NCI-H1436 treated with DMSO at 0.1 percent for 48 hours (cell line): ENCODE results near the gene UBR1.
"Not testable (repeated sequence)": the region's sequence is repeated elsewhere in the genome, so short reads cannot be mapped to it uniquely, and the experiment has no call there.

Experiments
- DNase-seq: peaks from one replicate; lab custom pipeline; 2025; lab: John Stamatoyannopoulos, UW

The UBR1 gene

DNA sequence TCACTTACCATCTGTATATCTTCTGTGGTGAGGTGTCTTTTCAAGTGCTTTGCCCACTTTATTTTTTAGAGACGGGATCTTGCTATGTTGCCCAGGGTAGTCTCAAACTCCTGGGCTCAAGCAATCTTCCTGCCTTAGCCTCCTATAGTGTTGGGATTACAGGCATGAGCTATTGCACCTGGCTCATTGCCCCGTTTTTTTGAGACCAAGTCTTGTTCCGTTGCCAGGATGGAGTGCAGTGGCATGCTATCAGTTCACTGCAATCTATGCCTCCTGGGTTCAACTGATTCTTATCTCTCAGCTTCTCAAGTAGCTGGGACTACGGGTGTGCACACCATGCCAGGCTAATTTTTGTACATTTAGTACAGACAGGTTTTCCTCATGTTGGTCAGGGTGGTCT, 132.7 kb downstream of the UBR1 start:
- no peak for DNase-seq

- DNase-seq: no peak
These were observed 134.0 kb downstream of the UBR1 start for GRCh38 chr15:42971830-42972229.

DNA sequence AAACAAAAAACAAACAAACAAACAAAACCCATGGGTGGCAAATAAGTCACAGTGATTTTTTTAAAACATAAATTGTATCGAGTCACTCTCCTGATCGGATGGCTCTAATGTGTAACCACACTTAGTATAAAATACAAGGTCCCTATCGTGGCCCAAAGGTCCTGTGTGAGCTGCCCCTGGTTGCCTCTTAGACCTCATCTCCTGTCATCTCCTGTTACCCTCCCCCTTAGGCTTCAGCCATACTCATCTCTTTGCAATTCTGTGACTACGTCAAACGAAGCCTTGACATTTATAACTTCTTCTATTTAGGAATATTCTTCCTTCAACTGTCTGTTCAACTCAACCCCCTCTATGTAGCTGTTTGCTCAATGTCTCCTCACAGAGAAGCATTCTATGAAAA, 141.4 kb downstream of the UBR1 start:
- DNase-seq: no peak

GRCh38 chr15:42955518-42955917, 150.3 kb downstream of the UBR1 start:
- no peak for DNase-seq

DNA sequence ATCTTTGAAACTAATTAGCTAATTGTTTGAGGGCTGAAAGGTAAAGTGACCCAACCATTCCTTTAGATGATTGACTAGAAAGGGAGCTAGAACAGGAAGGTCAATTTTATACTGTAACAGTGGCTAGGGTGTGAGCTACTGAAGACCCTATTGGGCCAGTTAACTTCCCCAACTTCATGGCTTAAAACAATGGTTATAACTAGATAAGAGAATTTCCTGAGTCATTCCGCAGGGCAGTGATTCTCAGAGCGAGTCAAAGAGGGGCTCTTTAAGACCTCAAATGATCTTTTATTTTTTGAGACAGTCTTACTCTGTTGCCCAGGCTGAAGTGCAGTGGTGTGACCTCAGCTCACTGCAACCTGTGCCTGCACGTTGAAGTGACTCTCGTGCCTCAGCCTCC, 151.5 kb downstream of the UBR1 start:
- DNase-seq: no peak

- not testable (repeated sequence) for DNase-seq
These were observed 156.9 kb downstream of the UBR1 start for GRCh38 chr15:42948898-42949297.

- no peak for DNase-seq
These were observed 165.3 kb downstream of the UBR1 start for GRCh38 chr15:42940527-42940926.

DNA sequence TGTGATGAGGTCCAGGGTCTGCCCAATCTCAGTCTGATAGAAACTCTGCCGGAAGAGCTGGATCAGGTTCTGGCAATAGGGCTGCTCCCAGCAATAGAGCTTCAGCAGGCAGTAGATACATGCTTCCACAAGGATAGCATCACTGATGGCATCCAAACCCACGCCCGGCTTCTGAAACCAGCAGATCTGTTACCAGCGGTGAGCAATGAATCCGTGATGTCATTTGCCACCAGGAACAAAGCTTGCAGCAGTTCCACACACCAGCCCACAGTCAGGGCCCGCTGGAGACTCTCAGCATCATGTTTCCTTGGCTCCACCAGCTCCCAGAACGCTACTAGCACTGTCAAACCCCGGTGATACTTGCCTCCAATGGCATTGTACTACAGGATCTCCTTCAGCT, 166.0 kb downstream of the UBR1 start:
- DNase-seq: no peak

DNA sequence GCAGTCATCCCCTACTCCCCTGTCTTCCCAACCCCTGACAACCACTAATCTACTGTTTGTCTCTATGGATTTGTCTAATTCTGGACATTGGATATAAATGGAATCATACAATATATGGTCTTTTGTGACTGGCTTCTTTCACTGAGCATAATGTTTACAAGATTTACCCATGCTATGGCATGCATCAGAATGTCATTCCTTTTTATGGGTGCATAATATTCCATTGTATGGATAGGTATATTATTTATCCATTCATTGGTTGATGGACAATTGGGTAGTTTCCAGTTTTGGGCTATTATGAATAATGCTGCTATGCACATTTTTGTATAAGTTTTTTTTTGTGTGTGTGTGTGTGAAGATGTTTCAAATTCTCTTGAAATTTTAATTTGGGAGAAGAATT, 168.7 kb downstream of the UBR1 start:
- no peak for DNase-seq

DNA sequence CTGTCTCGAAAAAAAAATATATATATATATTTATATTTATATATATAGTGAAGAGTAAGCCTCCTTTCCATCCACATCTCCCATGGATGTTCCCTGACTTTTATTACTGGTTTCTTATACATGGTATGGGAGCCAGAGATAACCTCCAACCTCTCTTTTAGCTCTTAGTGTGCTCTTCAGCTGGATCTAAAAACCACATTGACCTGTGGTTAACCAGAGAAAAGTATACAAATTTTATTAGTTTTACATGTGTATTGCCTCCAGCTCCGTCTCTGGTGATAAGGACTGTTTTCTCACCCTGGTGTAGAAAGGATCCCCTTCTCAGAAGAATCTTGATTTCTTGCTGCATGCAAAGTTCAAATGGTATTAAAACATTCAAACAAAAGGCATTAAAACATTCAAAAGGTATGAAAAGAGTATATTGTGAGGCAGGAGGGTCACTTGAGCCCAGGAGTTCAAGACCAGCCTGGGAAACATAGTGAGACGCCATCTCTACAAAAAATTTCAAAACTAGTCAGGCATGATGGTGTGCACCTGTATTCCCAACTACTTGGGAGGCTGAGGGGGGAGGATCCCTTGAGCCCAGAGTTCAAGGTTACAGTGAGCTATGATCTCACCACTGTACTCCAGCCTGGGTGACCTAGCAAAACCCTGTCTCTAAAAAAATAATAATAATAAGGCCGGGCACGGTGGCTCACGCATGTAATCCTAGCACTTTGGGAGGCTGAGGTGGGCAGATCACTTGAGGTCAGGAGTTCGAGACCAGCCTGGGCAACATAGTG, 171.8 kb downstream of the UBR1 start:
- no peak for DNase-seq

- DNase-seq: no peak
These were observed 172.9 kb downstream of the UBR1 start for GRCh38 chr15:42932833-42933515.

- DNase-seq: no peak
These were observed 173.9 kb downstream of the UBR1 start for GRCh38 chr15:42931702-42932486.

DNA sequence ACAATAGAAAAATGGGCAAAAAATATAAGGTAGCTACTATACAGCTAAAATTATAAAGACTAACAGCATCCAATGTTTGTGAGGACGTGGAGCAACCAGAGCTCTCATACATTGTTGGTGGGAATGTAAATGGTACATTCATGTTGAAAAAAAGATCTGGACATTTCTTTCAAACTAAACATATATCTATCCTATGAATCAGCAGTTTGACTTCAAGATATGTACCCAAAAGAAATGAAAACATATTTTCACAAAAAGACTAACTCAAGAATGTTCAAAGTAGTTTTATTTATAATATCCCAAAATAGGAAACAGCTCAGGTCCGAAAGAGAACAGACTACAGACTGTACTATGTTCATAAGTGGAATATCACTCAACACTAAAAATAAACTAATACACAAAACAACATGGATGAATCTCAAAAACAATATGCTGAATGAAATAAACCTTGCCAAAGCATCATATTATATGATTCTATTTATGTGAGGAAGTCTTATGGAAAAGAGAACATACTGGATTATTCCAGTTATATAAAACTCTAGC, 176.5 kb downstream of the UBR1 start:
- DNase-seq: no peak

- DNase-seq: no peak
These were observed 184.5 kb downstream of the UBR1 start for GRCh38 chr15:42921342-42921731.

GRCh38 chr15:42920519-42921341, 185.1 kb downstream of the UBR1 start, which contains the start of gene TTBK2:
TSS of gene TTBK2 (minus strand) at chr15:42920778. CDS start at chr15:42878617, 42,161 bp downstream.
- DNase-seq: peak; percentile 94

DNA sequence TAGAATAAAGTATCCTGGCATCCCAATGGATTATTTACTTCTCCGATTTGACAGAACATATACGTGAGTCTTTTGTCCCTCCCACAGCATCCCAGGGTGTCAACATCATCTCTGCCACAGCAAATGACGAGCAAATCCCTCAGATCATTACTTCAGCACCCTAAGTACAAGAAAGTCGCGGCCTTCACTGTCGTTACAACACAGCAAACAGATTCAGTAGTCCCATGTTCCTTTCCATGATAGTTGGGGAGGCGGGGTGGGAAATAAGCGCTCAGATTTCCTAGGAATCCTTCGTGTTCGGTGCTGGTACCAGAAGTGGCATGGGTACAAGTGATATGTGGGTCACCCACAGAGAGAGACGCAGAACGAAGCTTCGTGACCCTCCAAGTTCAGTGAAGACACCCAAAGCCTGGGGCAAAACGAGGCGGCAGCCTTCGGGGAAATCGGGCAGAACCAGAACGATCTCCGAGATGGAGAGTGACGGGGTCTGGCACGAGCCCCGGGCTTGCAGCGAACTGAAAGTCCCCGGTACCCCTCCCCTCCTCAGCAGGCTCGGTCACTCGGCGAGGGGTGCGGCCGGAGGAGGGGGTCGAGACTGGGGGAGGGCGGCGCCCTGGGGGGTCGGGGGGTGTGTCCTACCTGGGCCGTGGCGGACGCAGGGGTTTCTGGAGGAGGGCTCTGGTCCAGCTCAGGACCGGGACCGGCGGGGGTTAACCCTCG, 185.9 kb downstream of the UBR1 start:
- DNase-seq: no peak

DNA sequence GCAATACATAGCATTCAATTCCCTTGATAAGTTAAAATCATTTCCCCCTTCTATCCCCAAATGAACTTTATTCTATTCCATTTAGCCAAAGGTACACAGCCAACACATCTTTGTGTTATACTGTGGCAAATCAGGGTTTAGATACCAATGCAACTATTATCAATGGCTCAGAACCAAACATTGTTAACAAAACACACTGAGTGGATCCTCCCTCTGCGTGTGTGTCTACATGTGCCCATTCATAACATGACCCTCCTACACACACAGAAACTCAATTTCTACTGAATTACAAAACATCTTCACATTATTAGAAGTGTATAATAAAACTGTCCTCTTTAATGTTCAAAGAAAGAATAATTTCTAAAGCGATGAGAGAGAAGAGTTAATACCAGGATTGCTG, 186.5 kb downstream of the UBR1 start:
- DNase-seq: no peak

DNA sequence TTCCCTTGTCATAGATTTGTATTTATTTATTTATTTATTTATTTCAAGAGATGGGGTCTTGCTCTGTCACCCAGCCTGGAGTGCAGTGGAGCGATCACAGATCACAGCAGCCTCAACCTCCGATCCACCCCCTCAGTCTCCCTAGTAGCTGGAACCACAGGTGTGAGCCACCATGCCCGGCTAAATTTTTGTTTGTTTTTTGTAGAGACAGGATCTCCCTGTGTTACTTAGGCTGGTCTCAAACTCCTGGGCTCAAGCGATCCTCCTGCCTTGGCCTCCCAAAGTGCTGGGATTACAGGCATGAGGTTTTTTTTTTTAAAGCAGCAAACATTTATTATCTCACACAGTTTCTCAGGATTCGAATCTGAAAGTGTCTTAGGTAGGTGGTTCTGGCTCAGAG, 187.8 kb downstream of the UBR1 start:
- DNase-seq: no peak

GRCh38 chr15:42915654-42916315, 190.1 kb downstream of the UBR1 start:
- no peak for DNase-seq

GRCh38 chr15:42914728-42915497, 190.9 kb downstream of the UBR1 start:
- DNase-seq: no peak
